IMR-90 (cell line): ENCODE results near the gene MRPL3. TPM values are rescaled to one million over a fixed set of nuclear protein-coding genes. Genes with fewer than 3 reads are reported as not detected.

Source experiments
- ATAC-seq: fragments of 200-7000 bp; cut with Tn5 transposase; 2 replicates; pipeline ENCODE4 v1.9.1; 2020; ENCODE audit warnings: low read depth, mild to moderate bottlenecking, moderate library complexity
- BruUV-seq: library from RNA; stranded (reverse); fragments of 400-500 nt; replicated peaks from 2 replicates; lab custom pipeline; 2021; lab: Mats Ljungman, UMichigan
- CTCF ChIA-PET: fragments of 300-600 bp; formaldehyde crosslinking; extraction: SDS; loops from one replicate; lab custom pipeline; 2021; ENCODE audit warnings: antibody characterized with exemption; lab: Yijun Ruan, JAX
- POLR2A ChIA-PET: fragments of 300-600 bp; sonication (Branson Sonifier 250); formaldehyde crosslinking; loops from one replicate; lab custom pipeline; 2022; ENCODE audit warnings: antibody characterized with exemption; ENCODE audit not compliant: unreplicated experiment; lab: Charles Lee
- DNase-seq: peaks from one replicate; pipeline ENCODE4 v3.0.0; 2013
- H2AFZ ChIP-seq: replicated peaks from 2 replicates; pipeline ENCODE3; 2013; ENCODE audit warnings: low read length, mild to moderate bottlenecking; ENCODE audit not compliant: poor library complexity
- H2AK5ac ChIP-seq: 2 replicates; pipeline ENCODE4 v1.6.1; 2013; ENCODE audit warnings: low read depth, low read length, inconsistent platforms
- H2AK9ac ChIP-seq: replicated peaks from 2 replicates; pipeline ENCODE3; 2013; ENCODE audit warnings: mild to moderate bottlenecking, low read depth, low read length, moderate library complexity; ENCODE audit not compliant: poor library complexity
- H2BK120ac ChIP-seq: 2 replicates; pipeline ENCODE4 v1.6.1; 2013; ENCODE audit warnings: low read depth, low read length, inconsistent platforms
- H2BK15ac ChIP-seq: 3 replicates; pipeline ENCODE4 v1.6.1; 2013; ENCODE audit warnings: low read depth, low read length, inconsistent platforms
- H2BK20ac ChIP-seq: 2 replicates; pipeline ENCODE4 v1.6.1; 2013; ENCODE audit warnings: low read depth, mild to moderate bottlenecking, inconsistent platforms, low read length, moderate library complexity
- H2BK5ac ChIP-seq: 2 replicates; pipeline ENCODE4 v1.6.1; 2013; ENCODE audit warnings: mild to moderate bottlenecking, low read depth, low read length, inconsistent platforms; ENCODE audit not compliant: poor library complexity, severe bottlenecking
- H3K14ac ChIP-seq: replicated peaks from 2 replicates; pipeline ENCODE4 v1.6.1; 2013; ENCODE audit warnings: low read depth, low read length, inconsistent platforms
- H3K18ac ChIP-seq: 2 replicates; pipeline ENCODE4 v1.6.1; 2013; ENCODE audit warnings: low read depth, low read length, control low read depth
- H3K23ac ChIP-seq: 2 replicates; pipeline ENCODE4 v1.6.1; 2013; ENCODE audit warnings: low read depth, low read length, inconsistent platforms
- H3K27ac ChIP-seq: 2 replicates; pipeline ENCODE4 v1.5.1; 2013; ENCODE audit warnings: mild to moderate bottlenecking, control low read depth, low read length; ENCODE audit not compliant: insufficient read depth
- H3K27me3 ChIP-seq: 2 replicates; pipeline ENCODE4 v1.6.1; 2013; ENCODE audit warnings: low read length; ENCODE audit not compliant: control insufficient read depth, insufficient read depth
- H3K36me3 ChIP-seq: 2 replicates; pipeline ENCODE4 v1.6.1; 2013; ENCODE audit warnings: low read length, mixed read lengths; ENCODE audit not compliant: control insufficient read depth, insufficient read depth
- H3K4ac ChIP-seq: 2 replicates; pipeline ENCODE4 v1.6.1; 2013; ENCODE audit warnings: low read depth, low read length, inconsistent platforms
- H3K4me1 ChIP-seq: 2 replicates; pipeline ENCODE4 v1.6.1; 2013; ENCODE audit warnings: low read length, mixed read lengths; ENCODE audit not compliant: control insufficient read depth, insufficient read depth
- H3K4me2 ChIP-seq: 2 replicates; pipeline ENCODE4 v1.6.1; 2013; ENCODE audit warnings: low read depth, mild to moderate bottlenecking, control low read depth, low read length, moderate library complexity
- H3K4me3 ChIP-seq: 2 replicates; pipeline ENCODE4 v1.5.1; 2013; ENCODE audit warnings: low read depth, mild to moderate bottlenecking, control low read depth, low read length, moderate library complexity; ENCODE audit not compliant: insufficient read depth
- H3K56ac ChIP-seq: 2 replicates; pipeline ENCODE4 v1.6.1; 2013; ENCODE audit warnings: low read length, inconsistent platforms; ENCODE audit not compliant: insufficient read depth; ENCODE audit errors: extremely low read depth
- H3K79me1 ChIP-seq, 2 experiments: 2 replicates each; pipeline ENCODE4 v1.6.1; 2013; ENCODE audit warnings: low read length in 2 of 2, inconsistent platforms in 1 of 2, low read depth in 1 of 2
- H3K9ac ChIP-seq: 2 replicates; pipeline ENCODE4 v1.6.1; 2013; ENCODE audit warnings: low read depth, low read length, control low read depth
- H3K9me1 ChIP-seq: 2 replicates; pipeline ENCODE4 v1.6.1; 2013; ENCODE audit warnings: low read length, inconsistent platforms; ENCODE audit not compliant: insufficient read depth
- H3K9me3 ChIP-seq: 2 replicates; pipeline ENCODE4 v1.6.1; 2013; ENCODE audit warnings: low read length; ENCODE audit not compliant: control insufficient read depth, insufficient read depth
- H4K20me1 ChIP-seq: 2 replicates; pipeline ENCODE4 v1.6.1; 2013; ENCODE audit warnings: low read length, inconsistent platforms; ENCODE audit not compliant: insufficient read depth
- H4K5ac ChIP-seq: 2 replicates; pipeline ENCODE4 v1.6.1; 2013; ENCODE audit warnings: mild to moderate bottlenecking, low read depth, low read length, control low read depth
- H4K8ac ChIP-seq, 2 experiments: 2 replicates each; pipeline ENCODE4 v1.6.1; 2013; ENCODE audit warnings: low read depth in 2 of 2, low read length in 2 of 2, control low read depth in 1 of 2, inconsistent platforms in 1 of 2
- H4K91ac ChIP-seq: 2 replicates; pipeline ENCODE4 v1.6.1; 2013; ENCODE audit warnings: low read depth, low read length, inconsistent platforms; ENCODE audit not compliant: insufficient read depth
- BHLHE40 ChIP-seq: fragments of 150-350 bp; IDR thresholded peaks from 2 replicates; pipeline ENCODE4 v1.6.1; 2016; ENCODE audit warnings: mild to moderate bottlenecking, low read depth, low read length
- CEBPB ChIP-seq: IDR thresholded peaks from 2 replicates; pipeline ENCODE4 v1.6.1; 2012; ENCODE audit warnings: low read depth, low read length, improper control_type of control experiment
- CHD1 ChIP-seq: IDR thresholded peaks from 2 replicates; pipeline ENCODE4 v1.6.1; 2012; ENCODE audit warnings: low read depth, low read length, improper control_type of control experiment
- FOS ChIP-seq: fragments of 150-350 bp; IDR thresholded peaks from 2 replicates; pipeline ENCODE4 v1.6.1; 2016; ENCODE audit warnings: low read depth, low read length
- MAFK ChIP-seq: IDR thresholded peaks from 2 replicates; pipeline ENCODE4 v1.6.1; 2012; ENCODE audit warnings: low read depth, low read length, improper control_type of control experiment
- MAZ ChIP-seq: IDR thresholded peaks from 2 replicates; pipeline ENCODE4 v1.6.1; 2012; ENCODE audit warnings: low read depth, mild to moderate bottlenecking, low read length, improper control_type of control experiment, moderate library complexity, borderline replicate concordance
- MXI1 ChIP-seq: IDR thresholded peaks from 2 replicates; pipeline ENCODE4 v1.6.1; 2012; ENCODE audit warnings: low read depth, mild to moderate bottlenecking, low read length, moderate library complexity, borderline replicate concordance
- NFE2L2 ChIP-seq: fragments of 150-350 bp; IDR thresholded peaks from 2 replicates; pipeline ENCODE4 v1.6.1; 2016; ENCODE audit warnings: low read depth, mild to moderate bottlenecking, low read length
- POLR2A ChIP-seq: IDR thresholded peaks from 2 replicates; pipeline ENCODE4 v1.6.1; 2012; ENCODE audit warnings: mild to moderate bottlenecking, low read depth, low read length
- RAD21 ChIP-seq: IDR thresholded peaks from 2 replicates; pipeline ENCODE4 v1.6.1; 2012; ENCODE audit warnings: low read length, improper control_type of control experiment
- RCOR1 ChIP-seq: IDR thresholded peaks from 2 replicates; pipeline ENCODE4 v1.6.1; 2012; ENCODE audit warnings: mild to moderate bottlenecking, low read length, improper control_type of control experiment; ENCODE audit not compliant: insufficient replicate concordance
- RFX5 ChIP-seq: IDR thresholded peaks from 2 replicates; pipeline ENCODE4 v1.8.0; 2012; ENCODE audit warnings: low read depth, mild to moderate bottlenecking, low read length, moderate library complexity
- SMC3 ChIP-seq: fragments of 150-350 bp; IDR thresholded peaks from 2 replicates; pipeline ENCODE4 v1.6.1; 2016; ENCODE audit warnings: low read depth, mild to moderate bottlenecking, antibody characterized with exemption, low read length, moderate library complexity
- USF2 ChIP-seq: fragments of 150-350 bp; IDR thresholded peaks from 2 replicates; pipeline ENCODE4 v1.6.1; 2017; ENCODE audit warnings: mild to moderate bottlenecking, antibody characterized with exemption, low read length, low read depth
- WGBS, 2 experiments: methylation state at CpG; one replicate each; pipeline versions ENCODE4 v1.1.5 to v1.1.7; 2013; ENCODE audit warnings: missing lambda C conversion rate in 2 of 2; ENCODE audit not compliant: insufficient read length in 1 of 2; ENCODE audit errors: extremely low coverage in 2 of 2; 5-methylcytosine and 5-hydroxymethylcytosine counted together
- dilution Hi-C: fragments of 300-500 bp; cut with HindIII; formaldehyde crosslinking; loops from one replicate; pipeline ENCODE4 v1.14.3; 2018; ENCODE audit warnings: low sequenced_read_pairs; ENCODE audit not compliant: unreplicated experiment
- in situ Hi-C: fragments of 300-500 bp; cut with MboI; formaldehyde crosslinking; loops from 3 replicates; pipeline ENCODE4 v1.14.3; 2019; ENCODE audit warnings: low sequenced_read_pairs, inconsistent platforms, mixed read lengths
- intact Hi-C: fragments of 100-400 bp; cut with micrococcal nuclease; formaldehyde crosslinking; loops from 2 replicates; pipeline ENCODE4 v1.10.0; 2022
- polyA plus RNA-seq, 3 experiments: library from polyadenylated mRNA; depleted of rRNA; stranded (reverse); fragments of >200 nt; gene quantifications; 2 replicates each; pipeline ENCODE4 v1.2.3, GENCODE V29; 2012; ENCODE audit warnings: low replicate concordance in 1 of 3
- total RNA-seq: library from RNA; depleted of rRNA; stranded (reverse); fragments of >200 nt; gene quantifications from 2 replicates; pipeline ENCODE4 v1.2.3, GENCODE V29; 2012
- TF ChIP-seq, protein P1 (sequence below): fragments of 150-350 bp; IDR thresholded peaks from 2 replicates; pipeline ENCODE4 v1.6.1; 2016; ENCODE audit warnings: low read depth, mild to moderate bottlenecking, low read length, moderate library complexity, borderline replicate concordance
- TF ChIP-seq, protein P2 (sequence below): conservative IDR thresholded peaks from 2 replicates; pipeline ENCODE4 v1.5.1; 2012; ENCODE audit warnings: mild to moderate bottlenecking, low read depth, low read length, improper control_type of control experiment

The MRPL3 gene
- total and polyA plus RNA-seq, 2 of the 4 experiments (the other 2 are of a cell fraction): 107 to 206 TPM

GRCh38 chr3:131484496-131485111, 18.2 kb downstream of the MRPL3 start:
- Histone ChIP-seq H3K4me2 (no peak overlapping the region), H3K14ac (no peak overlapping the region), H3K4me3 (no peak overlapping the region), H2AK5ac (no peak overlapping the region), H2AK9ac (no peak overlapping the region), H2BK120ac (no peak overlapping the region), H3K36me3 (peaks cover 10% of the 10 kb centered on the region), H4K8ac (no peak overlapping the region), H2BK15ac (no peak overlapping the region), H3K9me1 (no peaks in the 10 kb centered on the region), H3K4me1 (no peaks in the 10 kb centered on the region), H3K9me3 (no peaks in the 10 kb centered on the region), H3K4ac (no peak overlapping the region), H2BK5ac (no peak overlapping the region), H3K18ac (no peak overlapping the region), H4K91ac (no peak overlapping the region), H3K27ac (no peak overlapping the region), H3K79me1 (peaks cover 3 to 12% of the 10 kb centered on the region in 2 experiments; a peak in 2 of 4 replicates), H3K9ac (no peak overlapping the region), H3K23ac (no peak overlapping the region), H3K56ac (no peak overlapping the region), H4K5ac (no peak overlapping the region), H3K27me3 (no peaks in the 10 kb centered on the region), H2BK20ac (no peak overlapping the region), H4K20me1 (no peaks in the 10 kb centered on the region; the same call in 1 of the 2 replicates), H2AFZ (no peak overlapping the region)
- dilution Hi-C loops (no loop called here), intact Hi-C loops (no loop called here), in situ Hi-C loops (loop anchor here (25.0 kb wide), 2 partner anchors 447 to 747 kb away; partner anchors contain the start of genes ASTE1, NEK11 and PIK3R4)
- no CpG with 5 or more reads among the region's 4 CpGs for WGBS, 2 experiments
- TF ChIP-seq RFX5 (no peak), MAZ (no peak), MAFK (no peak), RAD21 (no peak), BHLHE40 (no peak), POLR2A (no peak), CHD1 (no peak), MXI1 (no peak), CEBPB (no peak), SMC3 (no peak), NFE2L2 (no peak), RCOR1 (no peak), USF2 (no peak), FOS (no peak)
- TF ChIP-seq, protein P1, sequence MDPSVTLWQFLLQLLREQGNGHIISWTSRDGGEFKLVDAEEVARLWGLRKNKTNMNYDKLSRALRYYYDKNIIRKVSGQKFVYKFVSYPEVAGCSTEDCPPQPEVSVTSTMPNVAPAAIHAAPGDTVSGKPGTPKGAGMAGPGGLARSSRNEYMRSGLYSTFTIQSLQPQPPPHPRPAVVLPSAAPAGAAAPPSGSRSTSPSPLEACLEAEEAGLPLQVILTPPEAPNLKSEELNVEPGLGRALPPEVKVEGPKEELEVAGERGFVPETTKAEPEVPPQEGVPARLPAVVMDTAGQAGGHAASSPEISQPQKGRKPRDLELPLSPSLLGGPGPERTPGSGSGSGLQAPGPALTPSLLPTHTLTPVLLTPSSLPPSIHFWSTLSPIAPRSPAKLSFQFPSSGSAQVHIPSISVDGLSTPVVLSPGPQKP: no peak
- TF ChIP-seq, protein P2, sequence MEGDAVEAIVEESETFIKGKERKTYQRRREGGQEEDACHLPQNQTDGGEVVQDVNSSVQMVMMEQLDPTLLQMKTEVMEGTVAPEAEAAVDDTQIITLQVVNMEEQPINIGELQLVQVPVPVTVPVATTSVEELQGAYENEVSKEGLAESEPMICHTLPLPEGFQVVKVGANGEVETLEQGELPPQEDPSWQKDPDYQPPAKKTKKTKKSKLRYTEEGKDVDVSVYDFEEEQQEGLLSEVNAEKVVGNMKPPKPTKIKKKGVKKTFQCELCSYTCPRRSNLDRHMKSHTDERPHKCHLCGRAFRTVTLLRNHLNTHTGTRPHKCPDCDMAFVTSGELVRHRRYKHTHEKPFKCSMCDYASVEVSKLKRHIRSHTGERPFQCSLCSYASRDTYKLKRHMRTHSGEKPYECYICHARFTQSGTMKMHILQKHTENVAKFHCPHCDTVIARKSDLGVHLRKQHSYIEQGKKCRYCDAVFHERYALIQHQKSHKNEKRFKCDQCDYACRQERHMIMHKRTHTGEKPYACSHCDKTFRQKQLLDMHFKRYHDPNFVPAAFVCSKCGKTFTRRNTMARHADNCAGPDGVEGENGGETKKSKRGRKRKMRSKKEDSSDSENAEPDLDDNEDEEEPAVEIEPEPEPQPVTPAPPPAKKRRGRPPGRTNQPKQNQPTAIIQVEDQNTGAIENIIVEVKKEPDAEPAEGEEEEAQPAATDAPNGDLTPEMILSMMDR: no peak
- DNase-seq (no peak), ATAC-seq (no peak)
- CTCF ChIA-PET: no interaction called here
- POLR2A ChIA-PET: interaction anchor here (0.6 kb wide), 1 partner anchor 721 kb away, joined by 3 read pairs; no protein-coding TSS in a partner anchor
- no TSS peak for BruUV-seq
